ENCODE data around the gene FPGS.

DNA sequence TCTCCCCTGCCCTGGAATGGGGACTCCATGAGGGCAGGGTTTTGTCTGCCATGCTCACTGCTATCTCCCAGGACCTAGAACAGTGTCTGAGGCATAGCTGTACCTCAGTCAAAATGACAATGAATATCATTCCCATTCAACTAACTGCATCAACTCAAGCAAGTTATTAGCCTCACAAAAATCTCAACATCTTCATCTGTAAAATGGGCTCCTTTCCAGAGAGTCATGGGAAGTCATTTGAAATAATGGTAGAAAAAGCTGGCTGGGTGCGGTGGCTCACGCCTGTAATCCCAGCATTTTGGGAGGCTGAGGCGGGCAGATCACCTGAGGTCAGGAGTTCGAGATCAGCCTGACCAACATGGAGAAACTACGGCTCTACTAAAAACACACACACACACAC, 33.6 kb upstream of the FPGS start:
- no peak for TF ChIP-seq CTCF (IDR thresholded peaks at IDR 0.05)
- no peak for TF ChIP-seq POLR2A (IDR thresholded peaks at IDR 0.05)

All from testis (tissue), 2 donors.